GM18519 (cell line): Measurements from ENCODE around the gene KIF5C.
"Not testable (repeated sequence)": the region's sequence is repeated elsewhere in the genome, so short reads cannot be mapped to it uniquely, and the experiment has no call there.

Source experiments
- ATAC-seq: cut with Tn5 transposase; IDR thresholded peaks from one replicate; pipeline ENCODE4 v1.9.1; 2021; ENCODE audit warnings: mild to moderate bottlenecking, moderate library complexity; ENCODE audit not compliant: unreplicated experiment, low FRiP score

KIF5C gene

GRCh38 chr2:148957023-148957422, 82.0 kb downstream of the KIF5C start:
- no peak for ATAC-seq

GRCh38 chr2:148959745-148960144, 84.7 kb downstream of the KIF5C start:
- ATAC-seq: no peak

GRCh38 chr2:148960483-148960882, 85.5 kb downstream of the KIF5C start:
- no peak for ATAC-seq

- ATAC-seq: no peak
Measured at GRCh38 chr2:148963461-148963860, 88.4 kb downstream of the KIF5C start.

GRCh38 chr2:148965623-148966437, 90.8 kb downstream of the KIF5C start:
- no peak for ATAC-seq

- ATAC-seq: no peak
Measured at GRCh38 chr2:148966438-148966758, 91.4 kb downstream of the KIF5C start.

- no peak for ATAC-seq
Measured at GRCh38 chr2:148967056-148967455, 92.0 kb downstream of the KIF5C start.

GRCh38 chr2:148967578-148967977, 92.6 kb downstream of the KIF5C start:
- ATAC-seq: no peak

GRCh38 chr2:148968301-148968700, 93.3 kb downstream of the KIF5C start:
- no peak for ATAC-seq

- no peak for ATAC-seq
Measured at GRCh38 chr2:148968776-148969319, 93.8 kb downstream of the KIF5C start.

GRCh38 chr2:148969659-148970061, 94.6 kb downstream of the KIF5C start:
- ATAC-seq: no peak

- ATAC-seq: no peak
Measured at GRCh38 chr2:148970385-148970784, 95.4 kb downstream of the KIF5C start.

- peak; percentile 86 for ATAC-seq
Measured at GRCh38 chr2:148971547-148971946, 96.5 kb downstream of the KIF5C start.

GRCh38 chr2:148974095-148974494, 99.1 kb downstream of the KIF5C start:
- ATAC-seq: no peak

- ATAC-seq: no peak
Measured at GRCh38 chr2:148978026-148978685, 103.1 kb downstream of the KIF5C start.

GRCh38 chr2:148978706-148979105, 103.7 kb downstream of the KIF5C start:
- no peak for ATAC-seq

- ATAC-seq: no peak
Measured at GRCh38 chr2:148979164-148979918, 104.3 kb downstream of the KIF5C start.

- no peak for ATAC-seq
Measured at GRCh38 chr2:148979919-148980277, 104.9 kb downstream of the KIF5C start.

- ATAC-seq: not testable (repeated sequence)
Measured at GRCh38 chr2:148980496-148980895, 105.5 kb downstream of the KIF5C start.

GRCh38 chr2:148981324-148981723, 106.3 kb downstream of the KIF5C start:
- ATAC-seq: no peak

- ATAC-seq: no peak
Measured at GRCh38 chr2:148981781-148982180, 106.8 kb downstream of the KIF5C start.
